CD4-positive, alpha-beta T cell treated with Interleukin-4 for 4 hours (primary cell): ENCODE data around the gene CERS6.

Source experiments
- DNase-seq: peaks from one replicate; pipeline ENCODE4 v3.0.0-alpha.2; 2020

Gene CERS6

GRCh38 chr2:168816369-168816768 lies 360.3 kb downstream of the CERS6 start:
- no peak for DNase-seq

- no peak for DNase-seq
Observed at GRCh38 chr2:168819050-168819715, 363.1 kb downstream of the CERS6 start.

- DNase-seq: no peak
Observed at GRCh38 chr2:168819829-168820489, 363.9 kb downstream of the CERS6 start.

- no peak for DNase-seq
Observed at GRCh38 chr2:168821577-168821976, 365.5 kb downstream of the CERS6 start.

- no peak for DNase-seq
Observed at GRCh38 chr2:168821992-168822391, 365.9 kb downstream of the CERS6 start.
